K562 (cell line): ENCODE results near the gene RDH5. TPM values are rescaled to one million over a fixed set of nuclear protein-coding genes. Genes with fewer than 3 reads are reported as not detected.

Experiments used
- CEBPB ChIP-seq: fragments of 450-650 bp; IDR thresholded peaks from 2 replicates; pipeline ENCODE4 v1.6.1; 2016; ENCODE audit warnings: missing genetic modification characterization, missing compliant biosample characterization
- KLF10 ChIP-seq: fragments of 250-450 bp; sonication (Bioruptor Pico); IDR thresholded peaks from 2 replicates; pipeline ENCODE4 v1.6.1; 2021; ENCODE audit warnings: matching md5 sums
- MCM2 ChIP-seq: fragments of 450-650 bp; IDR thresholded peaks from 2 replicates; pipeline ENCODE4 v1.6.1; 2017; ENCODE audit warnings: low read depth, mild to moderate bottlenecking
- RBBP5 ChIP-seq: fragments of 200-600 bp; sonication (generic); IDR thresholded peaks from 2 replicates; pipeline ENCODE4 v1.6.1; 2012; ENCODE audit warnings: borderline replicate concordance, mild to moderate bottlenecking, low read length, control low read depth, inconsistent platforms; ENCODE audit not compliant: insufficient read depth, poor library complexity, severe bottlenecking
- SMARCA5 ChIP-seq: fragments of 450-650 bp; IDR thresholded peaks from 2 replicates; pipeline ENCODE4 v1.6.1; 2016
- SRSF3 ChIP-seq: fragments of 200-400 bp; formaldehyde crosslinking; IDR thresholded peaks from 2 replicates; pipeline ENCODE4 v1.6.1; 2016; ENCODE audit warnings: mild to moderate bottlenecking, low read length, moderate library complexity; ENCODE audit not compliant: insufficient read depth
- ZNF212 ChIP-seq: fragments of 450-650 bp; formaldehyde crosslinking; IDR thresholded peaks from 2 replicates; pipeline ENCODE4 v1.4.0; 2020; ENCODE audit warnings: mild to moderate bottlenecking
- ZNF224 ChIP-seq: sonication (generic); formaldehyde crosslinking; IDR thresholded peaks from 2 replicates; pipeline ENCODE4 v1.8.0; 2022; ENCODE audit warnings: mild to moderate bottlenecking, missing genetic modification reagents
- ZNF431 ChIP-seq: sonication (generic); formaldehyde crosslinking; IDR thresholded peaks from 2 replicates; pipeline ENCODE4 v1.8.0; 2022; ENCODE audit warnings: mild to moderate bottlenecking, missing genetic modification reagents
- polyA plus RNA-seq, 8 experiments: library from polyadenylated mRNA; depleted of rRNA in 4 of 8; stranded (reverse) in 5 of 8; unstranded in 3 of 8; fragments of >200 nt; fragmentation: Nextera tagmentation in 2 of 8; fragmentation: Illumina TruSeq in 1 of 8; extraction: Ambion mirVana in 2 of 8; extraction: Trizol in 1 of 8; gene quantifications; 2 replicates each; pipeline versions ENCODE4 v1.2.1 to v1.2.3, GENCODE V29; 2011 to 2014; ENCODE audit warnings: inconsistent platforms in 1 of 8, missing spikeins in 1 of 8
- total RNA-seq, 7 experiments: library from RNA; depleted of rRNA in 6 of 7; stranded (reverse); fragments of >200 nt in 6 of 7; fragmentation: Illumina TruSeq in 2 of 7; extraction: Trizol in 2 of 7; gene quantifications; 2 replicates each; pipeline versions ENCODE4 v1.2.1 to v1.2.3, GENCODE V29; 2011 to 2021; ENCODE audit warnings: low replicate concordance in 1 of 7
- TF ChIP-seq, protein P1 (sequence below): fragments of 250-450 bp; sonication (Bioruptor Pico); IDR thresholded peaks from 2 replicates; pipeline ENCODE4 v1.5.0; 2021; ENCODE audit warnings: mild to moderate bottlenecking, borderline replicate concordance
- TF ChIP-seq, protein P2 (sequence below): sonication (generic); formaldehyde crosslinking; IDR thresholded peaks from 2 replicates; pipeline ENCODE4 v1.8.0; 2022; ENCODE audit warnings: mild to moderate bottlenecking, missing genetic modification reagents
- TF ChIP-seq, protein P3 (sequence below): fragments of 250-450 bp; sonication (Bioruptor Pico); IDR thresholded peaks from 2 replicates; pipeline ENCODE4 v1.6.1; 2021; ENCODE audit warnings: mild to moderate bottlenecking
- TF ChIP-seq, protein P4 (sequence below): fragments of 250-450 bp; sonication (Bioruptor Pico); IDR thresholded peaks from 2 replicates; pipeline ENCODE4 v1.8.0; 2022; ENCODE audit warnings: moderate library complexity, mild to moderate bottlenecking, inconsistent platforms
- TF ChIP-seq, protein P5 (sequence below), 2 experiments: fragments of 450-650 bp; IDR thresholded peaks; 2 replicates each; pipeline ENCODE4 v1.6.1; 2018; ENCODE audit warnings: mild to moderate bottlenecking in 2 of 2, low read depth in 1 of 2; ENCODE audit not compliant: partially characterized antibody in 2 of 2

The RDH5 gene
- total and polyA plus RNA-seq, 9 of the 15 experiments (the other 6 are each of a cell fraction or from before 2014, with no cell fraction given) = 0.28 to 2.0 (median 1.1) TPM; not detected in 1

DNA sequence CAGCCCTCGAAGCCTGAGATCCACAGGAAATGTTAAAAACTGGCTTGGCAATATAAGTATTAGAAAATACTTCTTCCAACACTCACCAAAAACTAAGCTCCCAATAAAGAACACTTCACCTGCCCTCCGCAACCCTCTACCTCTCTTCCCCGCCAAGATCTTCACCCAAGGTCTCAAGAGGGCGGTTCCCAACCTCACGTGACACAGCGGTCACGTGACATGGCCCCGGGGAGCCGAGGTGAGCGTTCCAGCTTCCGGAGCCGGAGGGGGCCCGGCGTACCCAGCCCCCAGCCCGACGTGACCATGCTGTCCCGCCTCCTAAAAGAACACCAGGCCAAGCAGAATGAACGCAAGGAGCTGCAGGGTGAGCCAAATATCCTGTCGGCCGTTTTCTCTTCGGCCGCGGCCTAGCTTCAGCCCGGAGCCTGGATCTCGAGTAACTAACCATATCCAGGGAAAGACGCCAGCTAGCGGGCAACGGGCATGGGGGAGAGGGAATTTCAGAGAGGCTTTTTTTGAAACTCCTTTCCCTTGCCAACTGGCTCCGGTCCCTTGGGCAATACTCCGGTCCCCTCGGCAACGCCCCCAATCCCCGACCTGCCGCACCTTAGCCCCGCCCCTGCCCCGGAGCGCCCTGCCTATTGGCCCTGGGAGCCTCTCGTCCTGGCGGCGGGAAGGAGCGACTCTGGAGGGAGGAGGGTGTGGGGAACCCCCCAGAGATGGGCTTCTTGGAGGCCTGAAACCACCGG lies 4.2 kb upstream of the RDH5 start, which contains the start of gene BLOC1S1 (continued):
- TF ChIP-seq ZNF224 (no peak), ZNF212 (no peak), RBBP5 (peak; percentile 77), SMARCA5 (no peak), KLF10 (CRISPR knock-in tag) (no peak), ZNF431 (CRISPR knock-in tag) (peak; percentile 49; the same call in 1 of the 2 replicates), MCM2 (no peak), CEBPB (tag) (peak; percentile 81), SRSF3 (no peak)
- TF ChIP-seq, protein P1, sequence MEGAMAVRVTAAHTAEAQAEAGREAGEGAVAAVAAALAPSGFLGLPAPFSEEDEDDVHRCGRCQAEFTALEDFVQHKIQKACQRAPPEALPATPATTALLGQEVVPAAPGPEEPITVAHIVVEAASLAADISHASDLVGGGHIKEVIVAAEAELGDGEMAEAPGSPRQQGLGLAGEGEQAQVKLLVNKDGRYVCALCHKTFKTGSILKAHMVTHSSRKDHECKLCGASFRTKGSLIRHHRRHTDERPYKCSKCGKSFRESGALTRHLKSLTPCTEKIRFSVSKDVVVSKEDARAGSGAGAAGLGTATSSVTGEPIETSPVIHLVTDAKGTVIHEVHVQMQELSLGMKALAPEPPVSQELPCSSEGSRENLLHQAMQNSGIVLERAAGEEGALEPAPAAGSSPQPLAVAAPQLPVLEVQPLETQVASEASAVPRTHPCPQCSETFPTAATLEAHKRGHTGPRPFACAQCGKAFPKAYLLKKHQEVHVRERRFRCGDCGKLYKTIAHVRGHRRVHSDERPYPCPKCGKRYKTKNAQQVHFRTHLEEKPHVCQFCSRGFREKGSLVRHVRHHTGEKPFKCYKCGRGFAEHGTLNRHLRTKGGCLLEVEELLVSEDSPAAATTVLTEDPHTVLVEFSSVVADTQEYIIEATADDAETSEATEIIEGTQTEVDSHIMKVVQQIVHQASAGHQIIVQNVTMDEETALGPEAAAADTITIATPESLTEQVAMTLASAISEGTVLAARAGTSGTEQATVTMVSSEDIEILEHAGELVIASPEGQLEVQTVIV (CRISPR knock-in tag) = no peak
- TF ChIP-seq, protein P2, sequence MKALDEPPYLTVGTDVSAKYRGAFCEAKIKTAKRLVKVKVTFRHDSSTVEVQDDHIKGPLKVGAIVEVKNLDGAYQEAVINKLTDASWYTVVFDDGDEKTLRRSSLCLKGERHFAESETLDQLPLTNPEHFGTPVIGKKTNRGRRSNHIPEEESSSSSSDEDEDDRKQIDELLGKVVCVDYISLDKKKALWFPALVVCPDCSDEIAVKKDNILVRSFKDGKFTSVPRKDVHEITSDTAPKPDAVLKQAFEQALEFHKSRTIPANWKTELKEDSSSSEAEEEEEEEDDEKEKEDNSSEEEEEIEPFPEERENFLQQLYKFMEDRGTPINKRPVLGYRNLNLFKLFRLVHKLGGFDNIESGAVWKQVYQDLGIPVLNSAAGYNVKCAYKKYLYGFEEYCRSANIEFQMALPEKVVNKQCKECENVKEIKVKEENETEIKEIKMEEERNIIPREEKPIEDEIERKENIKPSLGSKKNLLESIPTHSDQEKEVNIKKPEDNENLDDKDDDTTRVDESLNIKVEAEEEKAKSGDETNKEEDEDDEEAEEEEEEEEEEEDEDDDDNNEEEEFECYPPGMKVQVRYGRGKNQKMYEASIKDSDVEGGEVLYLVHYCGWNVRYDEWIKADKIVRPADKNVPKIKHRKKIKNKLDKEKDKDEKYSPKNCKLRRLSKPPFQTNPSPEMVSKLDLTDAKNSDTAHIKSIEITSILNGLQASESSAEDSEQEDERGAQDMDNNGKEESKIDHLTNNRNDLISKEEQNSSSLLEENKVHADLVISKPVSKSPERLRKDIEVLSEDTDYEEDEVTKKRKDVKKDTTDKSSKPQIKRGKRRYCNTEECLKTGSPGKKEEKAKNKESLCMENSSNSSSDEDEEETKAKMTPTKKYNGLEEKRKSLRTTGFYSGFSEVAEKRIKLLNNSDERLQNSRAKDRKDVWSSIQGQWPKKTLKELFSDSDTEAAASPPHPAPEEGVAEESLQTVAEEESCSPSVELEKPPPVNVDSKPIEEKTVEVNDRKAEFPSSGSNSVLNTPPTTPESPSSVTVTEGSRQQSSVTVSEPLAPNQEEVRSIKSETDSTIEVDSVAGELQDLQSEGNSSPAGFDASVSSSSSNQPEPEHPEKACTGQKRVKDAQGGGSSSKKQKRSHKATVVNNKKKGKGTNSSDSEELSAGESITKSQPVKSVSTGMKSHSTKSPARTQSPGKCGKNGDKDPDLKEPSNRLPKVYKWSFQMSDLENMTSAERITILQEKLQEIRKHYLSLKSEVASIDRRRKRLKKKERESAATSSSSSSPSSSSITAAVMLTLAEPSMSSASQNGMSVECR (CRISPR knock-in tag) = peak; percentile 99
- TF ChIP-seq, protein P3, sequence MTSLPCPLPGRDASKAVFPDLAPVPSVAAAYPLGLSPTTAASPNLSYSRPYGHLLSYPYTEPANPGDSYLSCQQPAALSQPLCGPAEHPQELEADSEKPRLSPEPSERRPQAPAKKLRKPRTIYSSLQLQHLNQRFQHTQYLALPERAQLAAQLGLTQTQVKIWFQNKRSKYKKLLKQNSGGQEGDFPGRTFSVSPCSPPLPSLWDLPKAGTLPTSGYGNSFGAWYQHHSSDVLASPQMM (CRISPR knock-in tag) = no peak
- TF ChIP-seq, protein P4, sequence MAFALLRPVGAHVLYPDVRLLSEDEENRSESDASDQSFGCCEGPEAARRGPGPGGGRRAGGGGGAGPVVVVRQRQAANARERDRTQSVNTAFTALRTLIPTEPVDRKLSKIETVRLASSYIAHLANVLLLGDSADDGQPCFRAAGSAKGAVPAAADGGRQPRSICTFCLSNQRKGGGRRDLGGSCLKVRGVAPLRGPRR (CRISPR knock-in tag) = no peak
- TF ChIP-seq, protein P5, sequence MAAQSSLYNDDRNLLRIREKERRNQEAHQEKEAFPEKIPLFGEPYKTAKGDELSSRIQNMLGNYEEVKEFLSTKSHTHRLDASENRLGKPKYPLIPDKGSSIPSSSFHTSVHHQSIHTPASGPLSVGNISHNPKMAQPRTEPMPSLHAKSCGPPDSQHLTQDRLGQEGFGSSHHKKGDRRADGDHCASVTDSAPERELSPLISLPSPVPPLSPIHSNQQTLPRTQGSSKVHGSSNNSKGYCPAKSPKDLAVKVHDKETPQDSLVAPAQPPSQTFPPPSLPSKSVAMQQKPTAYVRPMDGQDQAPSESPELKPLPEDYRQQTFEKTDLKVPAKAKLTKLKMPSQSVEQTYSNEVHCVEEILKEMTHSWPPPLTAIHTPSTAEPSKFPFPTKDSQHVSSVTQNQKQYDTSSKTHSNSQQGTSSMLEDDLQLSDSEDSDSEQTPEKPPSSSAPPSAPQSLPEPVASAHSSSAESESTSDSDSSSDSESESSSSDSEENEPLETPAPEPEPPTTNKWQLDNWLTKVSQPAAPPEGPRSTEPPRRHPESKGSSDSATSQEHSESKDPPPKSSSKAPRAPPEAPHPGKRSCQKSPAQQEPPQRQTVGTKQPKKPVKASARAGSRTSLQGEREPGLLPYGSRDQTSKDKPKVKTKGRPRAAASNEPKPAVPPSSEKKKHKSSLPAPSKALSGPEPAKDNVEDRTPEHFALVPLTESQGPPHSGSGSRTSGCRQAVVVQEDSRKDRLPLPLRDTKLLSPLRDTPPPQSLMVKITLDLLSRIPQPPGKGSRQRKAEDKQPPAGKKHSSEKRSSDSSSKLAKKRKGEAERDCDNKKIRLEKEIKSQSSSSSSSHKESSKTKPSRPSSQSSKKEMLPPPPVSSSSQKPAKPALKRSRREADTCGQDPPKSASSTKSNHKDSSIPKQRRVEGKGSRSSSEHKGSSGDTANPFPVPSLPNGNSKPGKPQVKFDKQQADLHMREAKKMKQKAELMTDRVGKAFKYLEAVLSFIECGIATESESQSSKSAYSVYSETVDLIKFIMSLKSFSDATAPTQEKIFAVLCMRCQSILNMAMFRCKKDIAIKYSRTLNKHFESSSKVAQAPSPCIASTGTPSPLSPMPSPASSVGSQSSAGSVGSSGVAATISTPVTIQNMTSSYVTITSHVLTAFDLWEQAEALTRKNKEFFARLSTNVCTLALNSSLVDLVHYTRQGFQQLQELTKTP (IDR thresholded peaks at IDR 0.05; ENCODE audit: low read depth in 1 of 2, partially characterized antibody in 2 of 2) = peak; percentile 34 to 97
